ENCODE data around the gene C22orf15. TPM values are rescaled to one million over a fixed set of nuclear protein-coding genes. Genes with fewer than 3 reads are reported as not detected.

The C22orf15 gene
- total RNA-seq, 1 donor from 2014 or later, result 2.1 TPM

DNA sequence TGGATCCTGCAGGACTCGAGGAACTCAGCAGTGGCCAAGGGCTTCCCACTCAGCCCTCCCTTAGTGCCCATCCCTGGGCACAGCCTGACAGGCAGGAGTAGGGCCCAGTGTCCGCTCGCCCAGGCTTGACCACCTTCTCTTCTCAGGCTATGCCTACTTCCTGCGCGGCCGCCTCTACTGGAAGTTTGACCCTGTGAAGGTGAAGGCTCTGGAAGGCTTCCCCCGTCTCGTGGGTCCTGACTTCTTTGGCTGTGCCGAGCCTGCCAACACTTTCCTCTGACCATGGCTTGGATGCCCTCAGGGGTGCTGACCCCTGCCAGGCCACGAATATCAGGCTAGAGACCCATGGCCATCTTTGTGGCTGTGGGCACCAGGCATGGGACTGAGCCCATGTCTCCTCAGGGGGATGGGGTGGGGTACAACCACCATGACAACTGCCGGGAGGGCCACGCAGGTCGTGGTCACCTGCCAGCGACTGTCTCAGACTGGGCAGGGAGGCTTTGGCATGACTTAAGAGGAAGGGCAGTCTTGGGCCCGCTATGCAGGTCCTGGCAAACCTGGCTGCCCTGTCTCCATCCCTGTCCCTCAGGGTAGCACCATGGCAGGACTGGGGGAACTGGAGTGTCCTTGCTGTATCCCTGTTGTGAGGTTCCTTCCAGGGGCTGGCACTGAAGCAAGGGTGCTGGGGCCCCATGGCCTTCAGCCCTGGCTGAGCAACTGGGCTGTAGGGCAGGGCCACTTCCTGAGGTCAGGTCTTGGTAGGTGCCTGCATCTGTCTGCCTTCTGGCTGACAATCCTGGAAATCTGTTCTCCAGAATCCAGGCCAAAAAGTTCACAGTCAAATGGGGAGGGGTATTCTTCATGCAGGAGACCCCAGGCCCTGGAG is 20.7 kb downstream of the C22orf15 start:
- DNase-seq (ENCODE audit: low read depth), result no peak
- H3K4me3 ChIP-seq (ENCODE audit: low read depth, low read length), result no peak overlapping the region
- TF ChIP-seq, protein P1, sequence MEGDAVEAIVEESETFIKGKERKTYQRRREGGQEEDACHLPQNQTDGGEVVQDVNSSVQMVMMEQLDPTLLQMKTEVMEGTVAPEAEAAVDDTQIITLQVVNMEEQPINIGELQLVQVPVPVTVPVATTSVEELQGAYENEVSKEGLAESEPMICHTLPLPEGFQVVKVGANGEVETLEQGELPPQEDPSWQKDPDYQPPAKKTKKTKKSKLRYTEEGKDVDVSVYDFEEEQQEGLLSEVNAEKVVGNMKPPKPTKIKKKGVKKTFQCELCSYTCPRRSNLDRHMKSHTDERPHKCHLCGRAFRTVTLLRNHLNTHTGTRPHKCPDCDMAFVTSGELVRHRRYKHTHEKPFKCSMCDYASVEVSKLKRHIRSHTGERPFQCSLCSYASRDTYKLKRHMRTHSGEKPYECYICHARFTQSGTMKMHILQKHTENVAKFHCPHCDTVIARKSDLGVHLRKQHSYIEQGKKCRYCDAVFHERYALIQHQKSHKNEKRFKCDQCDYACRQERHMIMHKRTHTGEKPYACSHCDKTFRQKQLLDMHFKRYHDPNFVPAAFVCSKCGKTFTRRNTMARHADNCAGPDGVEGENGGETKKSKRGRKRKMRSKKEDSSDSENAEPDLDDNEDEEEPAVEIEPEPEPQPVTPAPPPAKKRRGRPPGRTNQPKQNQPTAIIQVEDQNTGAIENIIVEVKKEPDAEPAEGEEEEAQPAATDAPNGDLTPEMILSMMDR (conservative IDR thresholded peaks at IDR 0.05; ENCODE audit: low read depth, low read length), result no peak

DNA sequence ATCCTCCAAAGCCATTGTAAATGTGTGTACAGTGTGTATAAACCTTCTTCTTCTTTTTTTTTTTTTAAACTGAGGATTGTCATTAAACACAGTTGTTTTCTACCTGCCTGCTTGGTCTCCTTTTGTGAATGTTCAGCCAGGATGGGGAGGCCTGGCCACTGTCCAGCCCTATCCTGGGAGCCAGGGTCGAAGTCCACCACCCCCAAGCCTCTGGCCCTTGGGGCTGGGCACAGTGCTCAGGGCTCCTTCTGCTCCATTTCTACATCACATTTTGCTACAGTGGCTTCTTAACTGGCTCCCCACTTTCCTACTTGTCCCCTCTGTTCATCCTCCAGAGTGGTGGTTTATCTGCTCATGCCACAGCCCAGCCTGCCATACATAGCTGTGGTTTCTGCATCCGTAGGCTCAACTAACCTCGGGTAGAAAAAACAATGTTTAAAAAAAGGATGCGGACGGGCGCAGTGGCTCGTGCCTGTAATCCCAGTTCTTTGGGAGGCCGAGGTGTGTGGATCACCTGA is 21.5 kb downstream of the C22orf15 start:
- TF ChIP-seq, protein P1 (conservative IDR thresholded peaks at IDR 0.05; ENCODE audit: low read depth, low read length), result no peak
- H3K4me3 ChIP-seq (ENCODE audit: low read depth, low read length), result no peak overlapping the region
- DNase-seq (ENCODE audit: low read depth), result no peak

DNA sequence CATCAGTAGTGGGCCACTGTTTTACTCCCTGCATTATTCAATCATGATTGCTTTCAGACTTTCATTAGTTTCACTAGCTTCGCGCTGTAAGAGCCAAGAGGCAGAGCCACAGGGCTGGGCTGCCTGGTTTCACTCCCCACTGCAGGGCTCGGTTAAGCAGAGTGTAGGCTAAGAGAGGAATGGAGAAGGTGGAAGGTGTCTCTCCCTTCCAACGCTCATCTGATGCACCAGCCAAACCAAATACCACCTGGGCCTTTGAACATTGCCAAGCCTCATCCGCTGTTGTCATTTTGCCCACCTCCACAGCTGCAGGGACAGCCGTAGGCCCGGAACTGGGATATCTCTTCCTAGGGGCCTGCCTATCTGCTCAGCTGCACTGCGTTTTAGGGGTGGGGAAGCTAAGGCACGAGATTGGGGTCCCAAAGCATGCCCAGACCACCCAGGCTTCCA is 23.5 kb downstream of the C22orf15 start:
- TF ChIP-seq, protein P1 (conservative IDR thresholded peaks at IDR 0.05; ENCODE audit: low read depth, low read length), result no peak
- DNase-seq (ENCODE audit: low read depth), result no peak
- H3K4me3 ChIP-seq (ENCODE audit: low read depth, low read length), result peak overlapping the region; percentile 93

DNA sequence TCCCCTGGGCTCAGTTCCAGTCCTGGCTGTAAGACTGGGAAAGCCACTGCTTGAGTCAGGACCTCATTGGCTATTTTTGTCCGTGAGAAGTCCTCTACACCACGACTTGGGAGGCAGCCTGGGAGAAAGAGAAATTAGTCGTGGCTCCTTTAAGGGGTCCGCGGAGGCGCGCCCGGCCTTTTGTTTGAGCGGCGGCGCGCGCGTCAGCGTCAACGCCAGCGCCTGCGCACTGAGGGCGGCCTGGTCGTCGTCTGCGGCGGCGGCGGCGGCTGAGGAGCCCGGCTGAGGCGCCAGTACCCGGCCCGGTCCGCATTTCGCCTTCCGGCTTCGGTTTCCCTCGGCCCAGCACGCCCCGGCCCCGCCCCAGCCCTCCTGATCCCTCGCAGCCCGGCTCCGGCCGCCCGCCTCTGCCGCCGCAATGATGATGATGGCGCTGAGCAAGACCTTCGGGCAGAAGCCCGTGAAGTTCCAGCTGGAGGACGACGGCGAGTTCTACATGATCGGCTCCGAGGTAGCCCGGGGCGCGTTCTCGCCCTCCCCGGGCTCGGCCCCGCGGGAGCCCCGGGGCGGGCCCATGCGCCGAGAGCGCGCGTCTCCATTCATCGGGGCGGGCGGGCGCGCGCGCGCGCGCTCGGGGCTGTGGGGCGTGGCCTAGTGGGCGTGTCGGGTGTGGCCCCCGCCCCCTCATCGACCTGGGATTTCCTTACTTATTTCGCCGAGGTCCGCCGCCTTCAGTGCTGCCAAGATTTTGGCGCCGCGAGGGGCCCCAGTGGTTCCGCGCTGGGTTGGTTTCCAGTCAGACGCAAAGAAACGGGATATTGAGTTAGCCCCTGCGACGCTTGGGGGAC is 24.2 kb downstream of the C22orf15 start, which contains the start of gene SMARCB1:
Gene SMARCB1, plus strand, starts transcription at position 215 of the 848 bp plus-strand sequence. Its CDS starts 204 bp downstream, at position 419.
- DNase-seq (ENCODE audit: low read depth), result no peak
- TF ChIP-seq, protein P1 (conservative IDR thresholded peaks at IDR 0.05; ENCODE audit: low read depth, low read length), result no peak
- peak within 1 kb of the TSS; percentile 93 for H3K4me3 ChIP-seq (ENCODE audit: low read depth, low read length)

DNA sequence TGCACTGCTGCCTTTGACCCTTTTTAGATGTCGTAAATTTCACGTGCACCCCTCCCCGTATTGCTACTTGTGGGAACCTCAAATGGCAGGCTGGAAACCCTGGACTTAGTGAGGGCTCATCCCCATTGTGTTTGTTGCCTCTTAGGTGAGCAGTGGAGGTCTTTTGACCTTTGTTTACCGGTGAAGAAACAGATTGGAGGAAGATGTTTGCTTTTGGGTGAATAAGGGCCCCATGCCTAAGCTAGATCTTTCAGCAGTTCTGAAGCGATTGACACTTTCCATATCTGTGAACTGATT is 24.8 kb downstream of the C22orf15 start:
- TF ChIP-seq, protein P1 (conservative IDR thresholded peaks at IDR 0.05; ENCODE audit: low read depth, low read length), result no peak
- no peak for DNase-seq (ENCODE audit: low read depth)
- peak overlapping the region; percentile 93 for H3K4me3 ChIP-seq (ENCODE audit: low read depth, low read length)

DNA sequence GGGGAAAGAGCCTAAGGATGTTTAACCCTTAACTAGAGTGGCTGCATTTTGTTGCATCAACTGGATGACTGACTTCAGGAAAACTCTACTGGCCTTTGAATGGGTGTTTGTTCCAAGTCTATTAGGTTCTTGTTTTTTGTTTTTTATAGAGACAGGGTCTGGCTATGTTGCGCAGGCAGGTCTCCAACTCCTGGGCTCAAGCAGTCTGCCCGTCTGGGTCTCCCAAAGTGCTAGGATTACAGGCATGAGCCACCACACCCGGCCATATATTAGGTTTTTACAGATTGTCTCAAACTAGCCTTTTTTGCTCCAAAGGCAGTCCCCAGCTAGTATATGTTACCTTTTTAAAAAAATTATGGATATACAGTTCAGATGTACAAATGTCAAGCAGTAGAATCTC is 25.1 kb downstream of the C22orf15 start:
- H3K4me3 ChIP-seq (ENCODE audit: low read depth, low read length), result peak overlapping the region; percentile 93
- TF ChIP-seq, protein P1 (conservative IDR thresholded peaks at IDR 0.05; ENCODE audit: low read depth, low read length), result no peak
- DNase-seq (ENCODE audit: low read depth), result no peak
